Epithelial cell of esophagus (primary cell): ENCODE measurements around the gene EDRF1.
A peak's percentile ranks its signal among the peaks of the same experiment; 100 is the strongest.
"Not testable (repeated sequence)": the region's sequence is repeated elsewhere in the genome, so short reads cannot be mapped to it uniquely, and the experiment has no call there.

Experiments used
- DNase-seq: peaks from one replicate; pipeline ENCODE4 v3.0.0; 2010; ENCODE audit warnings: low read depth
- H3K4me3 ChIP-seq: 2 replicates; pipeline ENCODE4 v1.5.1; 2011; ENCODE audit warnings: mild to moderate bottlenecking, low read length, control low read depth
- CTCF ChIP-seq: IDR thresholded peaks from 2 replicates; pipeline ENCODE4 v1.5.1; 2011; ENCODE audit warnings: low read depth, mild to moderate bottlenecking, low read length, control low read depth, inconsistent platforms; ENCODE audit not compliant: insufficient read depth; ENCODE audit errors: missing control alignments

EDRF1 gene

GRCh38 chr10:125709553-125710474 is 9.7 kb upstream of the EDRF1 start:
- DNase-seq = no peak
- no peak overlapping the region for H3K4me3 ChIP-seq
- TF ChIP-seq CTCF = no peak

GRCh38 chr10:125711110-125711750 is 8.3 kb upstream of the EDRF1 start:
- no peak for DNase-seq
- no peak overlapping the region for H3K4me3 ChIP-seq
- TF ChIP-seq CTCF = no peak

- not testable (repeated sequence) for H3K4me3 ChIP-seq, DNase-seq
Measured at GRCh38 chr10:125714728-125715127, 4.8 kb upstream of the EDRF1 start.

- no peak for DNase-seq
- H3K4me3 ChIP-seq = peak overlapping the region; percentile 88
- TF ChIP-seq CTCF = no peak
Measured at GRCh38 chr10:125720002-125720382, 483 bp downstream of the EDRF1 start.

- no peak for TF ChIP-seq CTCF
- DNase-seq = no peak
- H3K4me3 ChIP-seq = no peak overlapping the region
Measured at GRCh38 chr10:125721035-125721434, 1.5 kb downstream of the EDRF1 start.

GRCh38 chr10:125722811-125723210 is 3.3 kb downstream of the EDRF1 start:
- no peak overlapping the region for H3K4me3 ChIP-seq
- no peak for TF ChIP-seq CTCF
- no peak for DNase-seq

GRCh38 chr10:125726914-125727313 is 7.4 kb downstream of the EDRF1 start:
- TF ChIP-seq CTCF = no peak
- no peak for DNase-seq
- no peak overlapping the region for H3K4me3 ChIP-seq
